IMR-90 (cell line): ENCODE measurements around the gene MEF2A. TPM values are rescaled to one million over a fixed set of nuclear protein-coding genes. Genes with fewer than 3 reads are reported as not detected.
A peak's percentile ranks its signal among the peaks of the same experiment; 100 is the strongest.

Experiments
- ATAC-seq: fragments of 200-7000 bp; cut with Tn5 transposase; 2 replicates; pipeline ENCODE4 v1.9.1; 2020; ENCODE audit warnings: low read depth, mild to moderate bottlenecking, moderate library complexity
- BruUV-seq: library from RNA; stranded (reverse); fragments of 400-500 nt; replicated peaks from 2 replicates; lab custom pipeline; 2021; lab: Mats Ljungman, UMichigan
- CTCF ChIA-PET: fragments of 300-600 bp; formaldehyde crosslinking; extraction: SDS; loops from one replicate; lab custom pipeline; 2021; ENCODE audit warnings: antibody characterized with exemption; lab: Yijun Ruan, JAX
- POLR2A ChIA-PET: fragments of 300-600 bp; sonication (Branson Sonifier 250); formaldehyde crosslinking; loops from one replicate; lab custom pipeline; 2022; ENCODE audit warnings: antibody characterized with exemption; ENCODE audit not compliant: unreplicated experiment; lab: Charles Lee
- DNase-seq: peaks from one replicate; pipeline ENCODE4 v3.0.0; 2013
- H2AFZ ChIP-seq: replicated peaks from 2 replicates; pipeline ENCODE3; 2013; ENCODE audit warnings: low read length, mild to moderate bottlenecking; ENCODE audit not compliant: poor library complexity
- H2AK5ac ChIP-seq: 2 replicates; pipeline ENCODE4 v1.6.1; 2013; ENCODE audit warnings: low read depth, low read length, inconsistent platforms
- H2AK9ac ChIP-seq: replicated peaks from 2 replicates; pipeline ENCODE3; 2013; ENCODE audit warnings: mild to moderate bottlenecking, low read depth, low read length, moderate library complexity; ENCODE audit not compliant: poor library complexity
- H2BK120ac ChIP-seq: 2 replicates; pipeline ENCODE4 v1.6.1; 2013; ENCODE audit warnings: low read depth, low read length, inconsistent platforms
- H2BK15ac ChIP-seq: 3 replicates; pipeline ENCODE4 v1.6.1; 2013; ENCODE audit warnings: low read depth, low read length, inconsistent platforms
- H2BK20ac ChIP-seq: 2 replicates; pipeline ENCODE4 v1.6.1; 2013; ENCODE audit warnings: low read depth, mild to moderate bottlenecking, inconsistent platforms, low read length, moderate library complexity
- H2BK5ac ChIP-seq: 2 replicates; pipeline ENCODE4 v1.6.1; 2013; ENCODE audit warnings: mild to moderate bottlenecking, low read depth, low read length, inconsistent platforms; ENCODE audit not compliant: poor library complexity, severe bottlenecking
- H3K14ac ChIP-seq: replicated peaks from 2 replicates; pipeline ENCODE4 v1.6.1; 2013; ENCODE audit warnings: low read depth, low read length, inconsistent platforms
- H3K18ac ChIP-seq: 2 replicates; pipeline ENCODE4 v1.6.1; 2013; ENCODE audit warnings: low read depth, low read length, control low read depth
- H3K23ac ChIP-seq: 2 replicates; pipeline ENCODE4 v1.6.1; 2013; ENCODE audit warnings: low read depth, low read length, inconsistent platforms
- H3K27ac ChIP-seq: 2 replicates; pipeline ENCODE4 v1.5.1; 2013; ENCODE audit warnings: mild to moderate bottlenecking, control low read depth, low read length; ENCODE audit not compliant: insufficient read depth
- H3K27me3 ChIP-seq: 2 replicates; pipeline ENCODE4 v1.6.1; 2013; ENCODE audit warnings: low read length; ENCODE audit not compliant: control insufficient read depth, insufficient read depth
- H3K36me3 ChIP-seq: 2 replicates; pipeline ENCODE4 v1.6.1; 2013; ENCODE audit warnings: low read length, mixed read lengths; ENCODE audit not compliant: control insufficient read depth, insufficient read depth
- H3K4ac ChIP-seq: 2 replicates; pipeline ENCODE4 v1.6.1; 2013; ENCODE audit warnings: low read depth, low read length, inconsistent platforms
- H3K4me1 ChIP-seq: 2 replicates; pipeline ENCODE4 v1.6.1; 2013; ENCODE audit warnings: low read length, mixed read lengths; ENCODE audit not compliant: control insufficient read depth, insufficient read depth
- H3K4me2 ChIP-seq: 2 replicates; pipeline ENCODE4 v1.6.1; 2013; ENCODE audit warnings: low read depth, mild to moderate bottlenecking, control low read depth, low read length, moderate library complexity
- H3K4me3 ChIP-seq: 2 replicates; pipeline ENCODE4 v1.5.1; 2013; ENCODE audit warnings: low read depth, mild to moderate bottlenecking, control low read depth, low read length, moderate library complexity; ENCODE audit not compliant: insufficient read depth
- H3K56ac ChIP-seq: 2 replicates; pipeline ENCODE4 v1.6.1; 2013; ENCODE audit warnings: low read length, inconsistent platforms; ENCODE audit not compliant: insufficient read depth; ENCODE audit errors: extremely low read depth
- H3K79me1 ChIP-seq, 2 experiments: 2 replicates each; pipeline ENCODE4 v1.6.1; 2013; ENCODE audit warnings: low read length in 2 of 2, inconsistent platforms in 1 of 2, low read depth in 1 of 2
- H3K9ac ChIP-seq: 2 replicates; pipeline ENCODE4 v1.6.1; 2013; ENCODE audit warnings: low read depth, low read length, control low read depth
- H3K9me1 ChIP-seq: 2 replicates; pipeline ENCODE4 v1.6.1; 2013; ENCODE audit warnings: low read length, inconsistent platforms; ENCODE audit not compliant: insufficient read depth
- H3K9me3 ChIP-seq: 2 replicates; pipeline ENCODE4 v1.6.1; 2013; ENCODE audit warnings: low read length; ENCODE audit not compliant: control insufficient read depth, insufficient read depth
- H4K20me1 ChIP-seq: 2 replicates; pipeline ENCODE4 v1.6.1; 2013; ENCODE audit warnings: low read length, inconsistent platforms; ENCODE audit not compliant: insufficient read depth
- H4K5ac ChIP-seq: 2 replicates; pipeline ENCODE4 v1.6.1; 2013; ENCODE audit warnings: mild to moderate bottlenecking, low read depth, low read length, control low read depth
- H4K8ac ChIP-seq, 2 experiments: 2 replicates each; pipeline ENCODE4 v1.6.1; 2013; ENCODE audit warnings: low read depth in 2 of 2, low read length in 2 of 2, control low read depth in 1 of 2, inconsistent platforms in 1 of 2
- H4K91ac ChIP-seq: 2 replicates; pipeline ENCODE4 v1.6.1; 2013; ENCODE audit warnings: low read depth, low read length, inconsistent platforms; ENCODE audit not compliant: insufficient read depth
- CEBPB ChIP-seq: IDR thresholded peaks from 2 replicates; pipeline ENCODE4 v1.6.1; 2012; ENCODE audit warnings: low read depth, low read length, improper control_type of control experiment
- CTCF ChIP-seq: conservative IDR thresholded peaks from 2 replicates; pipeline ENCODE4 v1.5.1; 2012; ENCODE audit warnings: mild to moderate bottlenecking, low read depth, low read length, improper control_type of control experiment
- FOS ChIP-seq: fragments of 150-350 bp; IDR thresholded peaks from 2 replicates; pipeline ENCODE4 v1.6.1; 2016; ENCODE audit warnings: low read depth, low read length
- RAD21 ChIP-seq: IDR thresholded peaks from 2 replicates; pipeline ENCODE4 v1.6.1; 2012; ENCODE audit warnings: low read length, improper control_type of control experiment
- SMC3 ChIP-seq: fragments of 150-350 bp; IDR thresholded peaks from 2 replicates; pipeline ENCODE4 v1.6.1; 2016; ENCODE audit warnings: low read depth, mild to moderate bottlenecking, antibody characterized with exemption, low read length, moderate library complexity
- WGBS, 2 experiments: methylation state at CpG; one replicate each; pipeline versions ENCODE4 v1.1.5 to v1.1.7; 2013; ENCODE audit warnings: missing lambda C conversion rate in 2 of 2; ENCODE audit not compliant: insufficient read length in 1 of 2; ENCODE audit errors: extremely low coverage in 2 of 2; 5-methylcytosine and 5-hydroxymethylcytosine counted together
- dilution Hi-C: fragments of 300-500 bp; cut with HindIII; formaldehyde crosslinking; loops from one replicate; pipeline ENCODE4 v1.14.3; 2018; ENCODE audit warnings: low sequenced_read_pairs; ENCODE audit not compliant: unreplicated experiment
- in situ Hi-C: fragments of 300-500 bp; cut with MboI; formaldehyde crosslinking; loops from 3 replicates; pipeline ENCODE4 v1.14.3; 2019; ENCODE audit warnings: low sequenced_read_pairs, inconsistent platforms, mixed read lengths
- intact Hi-C: fragments of 100-400 bp; cut with micrococcal nuclease; formaldehyde crosslinking; loops from 2 replicates; pipeline ENCODE4 v1.10.0; 2022
- polyA plus RNA-seq, 3 experiments: library from polyadenylated mRNA; depleted of rRNA; stranded (reverse); fragments of >200 nt; gene quantifications; 2 replicates each; pipeline ENCODE4 v1.2.3, GENCODE V29; 2012; ENCODE audit warnings: low replicate concordance in 1 of 3
- total RNA-seq: library from RNA; depleted of rRNA; stranded (reverse); fragments of >200 nt; gene quantifications from 2 replicates; pipeline ENCODE4 v1.2.3, GENCODE V29; 2012
- TF ChIP-seq, protein P1 (sequence below): fragments of 150-350 bp; IDR thresholded peaks from 2 replicates; pipeline ENCODE4 v1.6.1; 2017; ENCODE audit warnings: mild to moderate bottlenecking, antibody characterized with exemption, low read length, low read depth

MEF2A gene
- total and polyA plus RNA-seq, 2 of the 4 experiments (the other 2 are of a cell fraction), result 16.1 to 16.7 TPM

- TF ChIP-seq CTCF, result peak; percentile 73
- TF ChIP-seq RAD21, result peak; percentile 29
These were observed 138.0 kb downstream of the MEF2A start (continued) for GRCh38 chr15:99703603-99704443.

GRCh38 chr15:99704444-99704838, 138.7 kb downstream of the MEF2A start:
- Histone ChIP-seq H3K9ac (no peak overlapping the region), H2BK120ac (no peak overlapping the region), H3K9me1 (peaks cover 5% of the 10 kb centered on the region), H3K56ac (no peak overlapping the region), H3K36me3 (peaks cover 5% of the 10 kb centered on the region), H3K9me3 (no peaks in the 10 kb centered on the region), H2BK5ac (no peak overlapping the region), H3K4me1 (peaks cover 15% of the 10 kb centered on the region), H3K4ac (no peak overlapping the region), H3K4me2 (no peak overlapping the region), H4K91ac (no peak overlapping the region), H2AFZ (no peak overlapping the region), H3K4me3 (no peak overlapping the region), H3K18ac (no peak overlapping the region), H2BK20ac (no peak overlapping the region), H3K27ac (no peak overlapping the region), H3K27me3 (no peaks in the 10 kb centered on the region), H3K23ac (no peak overlapping the region), H2AK5ac (no peak overlapping the region), H4K5ac (no peak overlapping the region), H2BK15ac (no peak overlapping the region), H2AK9ac (no peak overlapping the region), H4K20me1 (peaks cover 6% of the 10 kb centered on the region; the same call in 1 of the 2 replicates), H3K14ac (0 out of 2 replicates have a peak overlapping the region, but pooled peaks have one; percentile 31), H3K79me1 (peaks cover 2 to 6% of the 10 kb centered on the region in 2 experiments; a peak in 2 of 4 replicates), H4K8ac (no peak overlapping the region)
- ChIA-PET POLR2A (no interaction called here), CTCF (interaction anchor here (0.6 to 3.8 kb wide), 40 partner anchors 9 to 1592 kb away, joined by 3 to 35 read pairs (median 4); partner anchors contain the start of gene LYSMD4)
- peak; percentile 79 for TF ChIP-seq SMC3
- TF ChIP-seq, protein P1, sequence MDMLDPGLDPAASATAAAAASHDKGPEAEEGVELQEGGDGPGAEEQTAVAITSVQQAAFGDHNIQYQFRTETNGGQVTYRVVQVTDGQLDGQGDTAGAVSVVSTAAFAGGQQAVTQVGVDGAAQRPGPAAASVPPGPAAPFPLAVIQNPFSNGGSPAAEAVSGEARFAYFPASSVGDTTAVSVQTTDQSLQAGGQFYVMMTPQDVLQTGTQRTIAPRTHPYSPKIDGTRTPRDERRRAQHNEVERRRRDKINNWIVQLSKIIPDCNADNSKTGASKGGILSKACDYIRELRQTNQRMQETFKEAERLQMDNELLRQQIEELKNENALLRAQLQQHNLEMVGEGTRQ, result no peak
- TF ChIP-seq CEBPB, result peak; percentile 37; the same call in 1 of the 2 replicates
- peak; percentile 80 for TF ChIP-seq RAD21
- peak; percentile 78 for TF ChIP-seq CTCF
- no peak for TF ChIP-seq FOS
- peak; percentile 58 for ATAC-seq
- in situ Hi-C loops (no loop called here), intact Hi-C loops (loop anchor here (1.0 to 5.0 kb wide), 4 partner anchors 138 to 432 kb away; no protein-coding TSS in a partner anchor), dilution Hi-C loops (no loop called here)
- WGBS, 2 experiments, result no CpG with 5 or more reads among the region's 3 CpGs
- peak; percentile 90 for DNase-seq
- BruUV-seq, result no TSS peak
